ENCODE measurements around the gene SULT2B1.

Gene SULT2B1

GRCh38 chr19:48510421-48511268 lies 41.3 kb upstream of the SULT2B1 start:
- DNase-seq (ENCODE audit: low read depth), result no peak
- H3K4me3 ChIP-seq (ENCODE audit: low read depth, low read length), result no peak overlapping the region
- TF ChIP-seq, protein P1, sequence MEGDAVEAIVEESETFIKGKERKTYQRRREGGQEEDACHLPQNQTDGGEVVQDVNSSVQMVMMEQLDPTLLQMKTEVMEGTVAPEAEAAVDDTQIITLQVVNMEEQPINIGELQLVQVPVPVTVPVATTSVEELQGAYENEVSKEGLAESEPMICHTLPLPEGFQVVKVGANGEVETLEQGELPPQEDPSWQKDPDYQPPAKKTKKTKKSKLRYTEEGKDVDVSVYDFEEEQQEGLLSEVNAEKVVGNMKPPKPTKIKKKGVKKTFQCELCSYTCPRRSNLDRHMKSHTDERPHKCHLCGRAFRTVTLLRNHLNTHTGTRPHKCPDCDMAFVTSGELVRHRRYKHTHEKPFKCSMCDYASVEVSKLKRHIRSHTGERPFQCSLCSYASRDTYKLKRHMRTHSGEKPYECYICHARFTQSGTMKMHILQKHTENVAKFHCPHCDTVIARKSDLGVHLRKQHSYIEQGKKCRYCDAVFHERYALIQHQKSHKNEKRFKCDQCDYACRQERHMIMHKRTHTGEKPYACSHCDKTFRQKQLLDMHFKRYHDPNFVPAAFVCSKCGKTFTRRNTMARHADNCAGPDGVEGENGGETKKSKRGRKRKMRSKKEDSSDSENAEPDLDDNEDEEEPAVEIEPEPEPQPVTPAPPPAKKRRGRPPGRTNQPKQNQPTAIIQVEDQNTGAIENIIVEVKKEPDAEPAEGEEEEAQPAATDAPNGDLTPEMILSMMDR (IDR thresholded peaks at IDR 0.05; ENCODE audit: control insufficient read depth, extremely low read depth, insufficient read depth), result no peak

DNA sequence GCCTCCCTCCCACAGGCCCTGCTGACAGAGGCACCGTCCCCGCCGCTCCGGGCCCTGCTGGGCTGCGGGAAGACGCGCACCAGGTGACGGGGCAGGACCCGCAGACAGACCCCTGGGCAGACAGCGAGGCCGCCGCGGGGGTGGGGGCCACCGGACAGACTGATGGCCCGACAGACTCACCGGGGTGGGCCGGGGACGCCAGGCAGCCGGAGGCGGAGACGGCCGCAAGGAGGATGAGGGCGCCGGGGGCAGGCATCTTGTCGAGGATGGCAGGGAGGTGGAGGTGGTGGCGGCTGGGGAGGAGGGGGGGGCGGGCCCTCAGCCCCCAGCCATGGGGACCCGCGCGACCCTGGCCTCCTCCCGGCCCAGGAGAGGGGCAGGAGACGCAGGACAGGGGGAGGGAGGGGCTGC lies 40.6 kb upstream of the SULT2B1 start:
- no peak for DNase-seq (ENCODE audit: low read depth)
- no peak overlapping the region for H3K4me3 ChIP-seq (ENCODE audit: low read depth, low read length)
- TF ChIP-seq, protein P1 (IDR thresholded peaks at IDR 0.05; ENCODE audit: control insufficient read depth, extremely low read depth, insufficient read depth), result no peak

DNA sequence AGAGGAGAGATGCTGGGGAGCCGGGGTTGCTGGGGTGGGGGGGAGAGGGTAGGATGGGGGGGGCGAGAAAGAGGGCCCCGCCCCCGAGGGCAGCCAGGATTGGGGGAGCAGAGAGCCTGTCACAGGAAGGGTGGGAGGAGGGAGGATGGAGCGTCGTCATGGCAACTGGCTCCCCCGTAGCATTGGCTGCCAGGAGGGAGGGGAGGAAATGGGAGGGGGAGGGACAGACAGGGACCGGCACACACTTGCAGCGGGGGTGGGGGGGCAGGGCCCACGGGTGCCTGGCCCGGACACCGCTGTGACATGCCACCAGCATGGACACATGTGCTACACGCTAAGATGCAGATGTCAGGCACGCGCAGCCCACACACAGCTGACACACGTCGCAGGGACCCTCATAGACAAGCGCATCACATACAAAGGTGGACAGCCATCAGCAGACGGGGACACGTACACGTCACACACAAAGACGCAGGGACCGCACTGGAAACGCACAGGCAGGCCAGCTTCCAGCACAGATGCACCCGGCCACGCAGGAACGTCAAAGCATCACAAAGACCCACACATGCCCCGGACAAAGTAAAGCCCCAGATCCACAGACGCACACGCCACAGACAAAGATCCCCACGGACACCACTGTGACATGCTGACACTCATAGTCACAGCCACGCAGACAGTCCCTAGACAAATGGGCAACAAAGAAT lies 40.0 kb upstream of the SULT2B1 start, which contains the start of gene LMTK3:
Gene LMTK3 (minus strand): TSS at position 36 of the 704 bp plus-strand sequence. CDS start 259 bp downstream, outside the sequence.
- no peak within 1 kb of the TSS for H3K4me3 ChIP-seq (ENCODE audit: low read depth, low read length)
- DNase-seq (ENCODE audit: low read depth), result no peak
- TF ChIP-seq, protein P1 (IDR thresholded peaks at IDR 0.05; ENCODE audit: control insufficient read depth, extremely low read depth, insufficient read depth), result no peak

DNA sequence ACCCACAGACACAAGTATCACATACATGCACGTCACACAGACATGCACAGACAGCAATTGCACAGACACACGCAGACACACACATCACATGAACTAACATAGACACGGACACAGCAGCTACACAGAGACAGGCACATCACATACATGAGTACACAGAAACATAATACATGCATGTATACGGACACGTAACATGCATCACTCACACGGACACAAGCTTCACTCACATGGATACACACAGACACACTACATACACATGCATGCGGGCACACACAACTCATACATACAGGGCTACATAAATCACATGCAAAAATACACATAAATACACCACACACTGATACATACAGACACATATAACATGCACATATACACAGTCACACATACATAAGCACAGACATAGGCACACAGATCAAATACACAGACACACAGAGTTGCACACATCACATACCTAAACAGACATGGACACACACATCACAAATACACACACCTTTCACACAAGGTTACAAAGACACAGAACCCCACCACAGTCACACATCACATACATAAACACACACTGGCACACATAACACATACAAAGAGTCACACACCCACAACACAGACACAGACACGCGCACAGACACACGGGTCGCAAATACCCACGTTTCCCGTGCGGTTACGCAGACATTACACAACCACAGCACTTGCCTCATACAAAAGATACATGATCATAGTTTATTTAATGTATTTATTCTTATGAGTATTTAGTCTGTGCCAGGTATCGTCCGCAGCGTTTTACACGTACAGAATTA lies 39.3 kb upstream of the SULT2B1 start:
- DNase-seq (ENCODE audit: low read depth), result no peak
- TF ChIP-seq, protein P1 (IDR thresholded peaks at IDR 0.05; ENCODE audit: control insufficient read depth, extremely low read depth, insufficient read depth), result no peak
- H3K4me3 ChIP-seq (ENCODE audit: low read depth, low read length), result no peak overlapping the region

GRCh38 chr19:48513289-48514122 lies 38.5 kb upstream of the SULT2B1 start:
- H3K4me3 ChIP-seq (ENCODE audit: low read depth, low read length), result peak overlapping the region; percentile 43
- no peak for DNase-seq (ENCODE audit: low read depth)
- TF ChIP-seq, protein P1 (IDR thresholded peaks at IDR 0.05; ENCODE audit: control insufficient read depth, extremely low read depth, insufficient read depth), result no peak

DNA sequence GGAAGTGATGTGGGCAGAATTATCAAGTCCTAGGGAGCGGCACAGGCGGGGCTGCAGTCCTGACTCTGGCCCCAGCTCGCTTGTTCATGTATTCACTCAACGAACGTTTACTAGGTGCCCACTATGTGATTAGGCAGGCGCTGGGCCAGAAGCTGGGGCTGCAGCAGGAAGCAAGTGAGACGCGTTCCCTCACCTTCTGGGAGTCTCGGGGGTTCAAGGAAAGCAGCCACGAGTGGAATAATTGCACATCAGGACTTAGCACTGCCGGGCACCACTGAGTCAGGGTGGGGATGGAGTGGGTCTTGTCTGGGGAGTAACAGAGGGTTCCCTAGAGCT lies 37.9 kb upstream of the SULT2B1 start:
- TF ChIP-seq, protein P1 (IDR thresholded peaks at IDR 0.05; ENCODE audit: control insufficient read depth, extremely low read depth, insufficient read depth), result no peak
- DNase-seq (ENCODE audit: low read depth), result no peak
- no peak overlapping the region for H3K4me3 ChIP-seq (ENCODE audit: low read depth, low read length)

All from LNCaP clone FGC (cell line).